ENCODE data around the gene PHTF1. TPM values are rescaled to one million over a fixed set of nuclear protein-coding genes. Genes with fewer than 3 reads are reported as not detected.
"Not testable (repeated sequence)": the region's sequence is repeated elsewhere in the genome, so short reads cannot be mapped to it uniquely, and the experiment has no call there.

PHTF1 gene
- total RNA-seq, 1 donor from 2014 or later = 8.0 TPM

- DNase-seq = no peak
Measured at GRCh38 chr1:113777561-113777960, 18.3 kb upstream of the PHTF1 start.

- no peak for DNase-seq
Measured at GRCh38 chr1:113770031-113770430, 10.7 kb upstream of the PHTF1 start.

DNA sequence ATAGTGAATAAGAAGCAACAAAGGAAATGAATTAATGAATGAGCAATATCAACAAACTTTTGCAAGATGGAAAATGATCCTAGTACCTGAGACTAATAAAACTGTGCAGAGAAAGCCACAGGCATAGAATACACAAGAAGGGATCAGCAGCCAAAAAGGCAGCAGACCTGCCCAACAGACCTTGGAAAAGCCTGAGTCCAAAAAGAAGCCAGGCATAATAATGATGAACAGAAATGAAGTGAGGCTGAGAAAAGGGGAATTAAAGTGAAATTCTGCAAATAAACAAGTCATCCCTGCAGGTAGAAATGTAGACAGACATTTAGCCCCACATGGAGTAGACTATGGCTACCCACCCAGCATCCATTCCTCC, 10.3 kb upstream of the PHTF1 start:
- DNase-seq = no peak

DNA sequence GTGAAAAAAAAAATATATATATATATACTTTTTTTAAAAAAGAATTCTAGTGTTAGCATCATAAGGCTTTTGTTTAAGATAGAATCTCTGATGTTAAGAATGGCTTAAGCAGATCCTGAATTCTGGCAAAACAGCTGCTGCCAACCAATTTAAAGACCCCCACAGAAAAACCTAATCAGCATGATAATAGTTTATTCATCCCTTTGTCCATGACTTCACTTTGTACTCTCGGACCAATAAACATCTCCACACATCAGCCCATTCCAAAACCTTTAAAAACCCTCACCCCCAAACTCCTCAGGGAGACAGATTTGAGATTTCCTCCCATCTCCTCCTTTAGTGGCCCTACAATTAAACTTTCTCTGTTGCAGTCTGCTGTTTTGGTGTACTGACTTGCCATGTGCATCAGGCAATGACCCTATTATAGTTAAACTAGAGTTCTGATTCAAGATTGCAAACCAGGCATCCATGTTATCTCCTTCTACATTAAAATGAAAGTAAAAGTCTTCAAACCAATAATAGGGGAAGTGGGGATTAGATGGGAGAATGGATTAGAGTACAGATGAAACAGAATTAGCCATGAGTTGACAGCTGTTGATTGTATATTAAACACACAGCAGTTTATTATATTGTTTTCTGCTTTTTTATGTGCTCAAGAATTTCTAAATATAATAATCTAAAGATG, 9.8 kb upstream of the PHTF1 start:
- no peak for DNase-seq

- no peak for DNase-seq
Measured at GRCh38 chr1:113765306-113766230, 6.3 kb upstream of the PHTF1 start.

DNA sequence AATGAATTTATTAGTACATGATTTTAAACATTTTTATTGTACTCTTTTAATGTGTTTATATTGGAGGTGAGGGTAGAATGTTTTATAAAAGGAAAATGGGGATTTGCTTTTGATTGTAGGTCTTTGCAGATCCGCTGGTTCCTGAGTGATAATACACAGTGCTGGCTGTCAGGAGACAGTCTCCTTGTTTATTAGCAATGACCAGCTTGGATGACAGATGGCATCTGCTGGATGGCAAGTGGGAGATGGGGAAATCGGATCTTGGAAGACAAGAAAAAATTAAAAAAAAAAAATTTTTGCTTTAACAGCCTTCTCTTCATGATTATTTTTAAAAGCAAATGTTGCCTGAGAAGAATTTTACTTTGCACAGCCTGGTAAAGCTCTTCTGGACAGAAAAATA, 4.4 kb upstream of the PHTF1 start:
- DNase-seq = no peak

DNA sequence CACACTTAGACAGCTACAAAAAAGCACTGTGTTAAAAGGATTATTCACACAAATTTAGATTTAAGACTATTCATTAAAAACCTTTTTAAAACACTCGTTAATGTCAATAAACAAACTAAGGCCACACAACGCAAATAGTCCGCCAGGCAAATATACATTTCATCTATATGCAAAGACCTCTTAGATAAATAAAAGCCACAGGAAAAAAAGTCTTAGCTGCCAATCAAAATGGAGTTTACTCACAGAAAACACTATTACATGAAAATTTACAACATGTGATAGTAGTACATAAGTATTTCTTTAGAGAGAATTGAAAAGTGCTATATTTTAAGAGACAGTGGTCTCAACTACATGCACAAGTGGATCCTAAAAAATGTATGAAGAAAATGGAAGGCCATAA, 2.7 kb upstream of the PHTF1 start:
- no peak for DNase-seq

GRCh38 chr1:113760102-113761080, 1.1 kb upstream of the PHTF1 start:
- DNase-seq = no peak

GRCh38 chr1:113758631-113759332, 504 bp downstream of the PHTF1 start:
- DNase-seq = peak; percentile 42

DNA sequence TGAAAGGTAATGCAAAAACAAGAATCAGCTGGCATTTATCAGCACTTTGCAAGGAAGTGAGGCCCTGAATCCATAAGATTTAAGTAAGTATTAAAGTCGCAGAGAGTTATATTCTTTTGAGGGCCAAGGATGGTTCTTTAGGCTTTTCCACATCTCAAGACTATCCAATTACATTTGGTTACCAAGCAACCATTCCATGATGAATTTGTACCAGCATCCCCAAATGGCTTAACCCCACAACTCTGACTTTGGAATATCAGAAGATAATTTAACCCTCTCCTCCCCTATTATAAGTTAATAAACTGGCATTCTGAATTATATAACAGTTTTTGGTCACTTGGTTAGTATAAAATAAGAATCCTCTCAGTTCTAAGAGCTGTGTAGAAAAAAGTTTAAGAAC, 2.8 kb downstream of the PHTF1 start:
- DNase-seq = no peak

DNA sequence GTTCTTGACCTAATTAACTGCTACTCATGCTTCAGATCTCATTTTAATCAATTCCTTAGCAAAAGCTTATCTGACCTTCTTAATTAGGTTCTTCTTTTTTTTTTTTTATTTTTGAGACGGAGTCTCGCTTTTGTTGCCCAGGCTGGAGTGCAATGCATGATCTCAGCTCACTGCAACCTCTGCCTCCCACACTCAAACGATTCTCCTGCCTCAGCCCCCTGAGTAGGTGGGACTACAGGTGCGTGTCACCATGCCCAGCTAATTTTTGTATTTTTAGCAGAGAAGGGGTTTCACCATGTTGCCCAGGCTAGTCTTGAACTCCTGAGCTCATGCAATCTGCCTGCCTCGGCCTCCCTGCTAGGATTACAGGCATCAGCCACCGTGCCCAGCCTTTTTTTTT, 6.0 kb downstream of the PHTF1 start:
- DNase-seq = not testable (repeated sequence)

GRCh38 chr1:113751516-113751915, 7.8 kb downstream of the PHTF1 start:
- no peak for DNase-seq

GRCh38 chr1:113751114-113751513, 8.2 kb downstream of the PHTF1 start:
- DNase-seq = no peak

DNA sequence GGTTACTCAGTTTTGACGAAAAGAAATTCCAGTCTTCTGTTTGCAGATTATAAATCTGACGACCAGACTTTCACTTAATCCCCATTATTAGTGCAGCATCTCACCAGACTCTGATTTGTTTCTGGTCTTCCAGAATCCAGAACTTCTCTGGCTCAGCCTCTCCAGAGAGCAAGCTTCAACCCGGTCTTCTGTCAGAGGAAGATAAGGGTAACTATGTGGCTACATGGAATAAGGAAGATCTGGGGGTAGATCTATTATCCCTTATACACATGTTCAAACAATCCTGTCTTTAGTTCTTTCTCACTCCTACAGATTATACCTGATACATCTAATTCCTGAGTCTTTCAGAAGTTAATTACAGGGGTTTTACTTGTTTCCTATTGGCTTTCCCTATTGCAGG, 9.9 kb downstream of the PHTF1 start:
- no peak for DNase-seq

DNA sequence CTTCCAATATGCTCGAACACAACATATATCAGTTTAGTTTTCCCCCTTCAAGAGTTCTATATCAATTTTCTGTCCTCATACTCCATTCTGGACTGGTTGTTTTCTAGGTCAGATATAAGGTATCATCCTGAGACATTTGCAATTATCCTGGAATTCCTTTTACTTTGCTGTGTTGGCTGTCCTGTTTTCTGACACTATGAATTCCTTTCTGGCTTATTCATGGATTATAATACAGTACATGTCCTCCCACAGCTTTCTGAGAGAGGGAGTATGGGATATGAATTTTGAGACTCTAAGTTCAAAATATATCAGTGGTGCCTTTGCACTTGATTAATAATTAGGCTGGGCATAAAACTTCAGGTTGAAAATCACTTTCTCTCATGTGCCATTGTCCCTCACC, 11.9 kb downstream of the PHTF1 start:
- no peak for DNase-seq

- DNase-seq = no peak
Measured at GRCh38 chr1:113745425-113745824, 13.9 kb downstream of the PHTF1 start.

GRCh38 chr1:113744114-113744513, 15.2 kb downstream of the PHTF1 start:
- no peak for DNase-seq

- DNase-seq = no peak
Measured at GRCh38 chr1:113742515-113742914, 16.8 kb downstream of the PHTF1 start.

DNA sequence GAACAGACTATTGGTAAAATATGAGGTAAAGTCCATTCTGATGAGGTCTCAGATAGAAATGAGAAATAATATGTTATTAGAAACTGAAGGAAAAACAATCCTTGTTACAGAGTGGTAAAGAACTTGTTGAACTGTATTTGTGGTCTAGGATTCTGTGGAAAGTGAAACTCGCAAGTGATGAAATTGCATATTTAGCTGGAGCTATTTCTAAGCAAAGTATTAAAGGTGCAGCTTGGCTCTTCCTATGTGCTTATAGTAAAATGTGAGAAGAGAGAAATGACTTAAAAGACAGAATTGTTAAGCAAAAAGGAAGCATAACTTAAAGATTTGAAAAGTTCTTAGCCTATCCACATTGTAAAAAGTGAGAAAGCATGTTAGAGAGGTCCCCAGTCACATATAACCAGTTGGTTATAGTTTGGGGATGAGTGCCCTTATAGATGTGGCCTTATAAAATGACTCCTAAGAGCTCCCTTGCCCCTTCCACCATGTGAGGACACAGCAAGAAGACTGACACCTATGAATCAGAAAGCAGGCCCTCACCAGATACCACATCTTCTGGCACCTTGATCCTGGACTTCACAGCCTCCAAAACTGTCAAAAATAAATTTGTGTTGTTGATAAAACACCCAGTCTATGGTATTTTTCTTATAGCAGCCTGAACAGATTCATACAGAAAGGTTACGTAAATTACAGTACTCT, 24.8 kb downstream of the PHTF1 start:
- no peak for DNase-seq

GRCh38 chr1:113732802-113733201, 26.5 kb downstream of the PHTF1 start:
- DNase-seq = no peak

DNA sequence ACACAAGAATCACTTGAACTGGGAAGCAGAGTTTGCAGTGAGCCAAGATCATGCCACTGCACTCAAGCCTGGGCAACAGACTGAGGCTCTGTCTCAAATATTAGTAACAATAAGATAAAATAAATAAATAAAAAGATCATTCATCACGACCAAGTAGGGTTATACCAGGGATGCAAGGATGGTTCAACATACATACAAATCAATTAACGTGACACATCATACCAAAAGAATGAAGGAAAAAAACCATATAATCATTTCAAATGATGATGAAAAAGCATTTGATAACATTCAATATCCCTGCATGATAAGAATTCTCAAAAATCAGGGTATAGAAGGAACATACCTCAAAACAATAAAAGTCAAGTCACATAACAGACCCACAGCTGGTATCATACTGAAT, 38.3 kb downstream of the PHTF1 start:
- no peak for DNase-seq
